ENCODE measurements around the gene HELT. TPM values are rescaled to one million over a fixed set of nuclear protein-coding genes. Genes with fewer than 3 reads are reported as not detected.

Gene HELT
- total RNA-seq, 1 experiment from 2014 or later, result 0.28 TPM

DNA sequence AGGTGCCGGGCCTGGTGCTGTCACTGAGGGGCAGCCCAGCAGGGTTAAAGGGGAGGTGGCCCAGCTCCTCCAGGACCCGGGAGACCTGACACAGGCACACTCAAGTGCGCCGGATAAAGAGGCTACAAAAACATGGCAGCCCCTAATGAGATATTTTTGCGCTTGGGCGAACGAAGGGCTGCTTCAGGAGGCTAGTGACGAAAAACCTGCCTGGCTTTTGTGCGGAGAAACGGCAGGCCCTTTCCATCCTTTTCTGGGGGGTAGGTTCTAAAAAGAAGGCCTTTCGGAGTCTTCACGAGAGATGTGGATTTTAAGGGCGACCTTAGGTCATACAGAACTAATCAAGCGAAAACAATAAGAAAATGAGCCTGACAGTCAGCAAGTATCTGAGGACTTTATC is 35.5 kb downstream of the HELT start:
- H3K36me3 Mint-ChIP-seq, result peaks cover 36% of the 10 kb centered on the region
- ATAC-seq (no peak), DNase-seq (ENCODE audit: low spot score) (no peak)
- peaks cover 34% of the 10 kb centered on the region for H3K9me3 Mint-ChIP-seq
- H3K4me3 Mint-ChIP-seq, result no peak overlapping the region
- ChIA-PET CTCF (interaction anchor here (1.1 to 1.2 kb wide), 2 partner anchors 42 to 81 kb away, joined by 3 read pairs; no protein-coding TSS in a partner anchor), POLR2A (no interaction called here)
- no peak overlapping the region for H3K27ac Mint-ChIP-seq
- TF ChIP-seq ZNF423 (CRISPR knock-in tag; IDR thresholded peaks at IDR 0.05), result no peak
- TF ChIP-seq ZNF232 (CRISPR knock-in tag; IDR thresholded peaks at IDR 0.05), result no peak
- no peak for TF ChIP-seq ZNF138 (CRISPR knock-in tag; conservative IDR thresholded peaks at IDR 0.05)
- no peak for TF ChIP-seq ZNF263 (CRISPR knock-in tag; IDR thresholded peaks at IDR 0.05; ENCODE audit: low read depth)
- TF ChIP-seq ZNF219 (CRISPR knock-in tag; IDR thresholded peaks at IDR 0.05; ENCODE audit: borderline replicate concordance), result no peak
- no peak for TF ChIP-seq TEAD4 (CRISPR knock-in tag; IDR thresholded peaks at IDR 0.05)
- TF ChIP-seq, protein P1, sequence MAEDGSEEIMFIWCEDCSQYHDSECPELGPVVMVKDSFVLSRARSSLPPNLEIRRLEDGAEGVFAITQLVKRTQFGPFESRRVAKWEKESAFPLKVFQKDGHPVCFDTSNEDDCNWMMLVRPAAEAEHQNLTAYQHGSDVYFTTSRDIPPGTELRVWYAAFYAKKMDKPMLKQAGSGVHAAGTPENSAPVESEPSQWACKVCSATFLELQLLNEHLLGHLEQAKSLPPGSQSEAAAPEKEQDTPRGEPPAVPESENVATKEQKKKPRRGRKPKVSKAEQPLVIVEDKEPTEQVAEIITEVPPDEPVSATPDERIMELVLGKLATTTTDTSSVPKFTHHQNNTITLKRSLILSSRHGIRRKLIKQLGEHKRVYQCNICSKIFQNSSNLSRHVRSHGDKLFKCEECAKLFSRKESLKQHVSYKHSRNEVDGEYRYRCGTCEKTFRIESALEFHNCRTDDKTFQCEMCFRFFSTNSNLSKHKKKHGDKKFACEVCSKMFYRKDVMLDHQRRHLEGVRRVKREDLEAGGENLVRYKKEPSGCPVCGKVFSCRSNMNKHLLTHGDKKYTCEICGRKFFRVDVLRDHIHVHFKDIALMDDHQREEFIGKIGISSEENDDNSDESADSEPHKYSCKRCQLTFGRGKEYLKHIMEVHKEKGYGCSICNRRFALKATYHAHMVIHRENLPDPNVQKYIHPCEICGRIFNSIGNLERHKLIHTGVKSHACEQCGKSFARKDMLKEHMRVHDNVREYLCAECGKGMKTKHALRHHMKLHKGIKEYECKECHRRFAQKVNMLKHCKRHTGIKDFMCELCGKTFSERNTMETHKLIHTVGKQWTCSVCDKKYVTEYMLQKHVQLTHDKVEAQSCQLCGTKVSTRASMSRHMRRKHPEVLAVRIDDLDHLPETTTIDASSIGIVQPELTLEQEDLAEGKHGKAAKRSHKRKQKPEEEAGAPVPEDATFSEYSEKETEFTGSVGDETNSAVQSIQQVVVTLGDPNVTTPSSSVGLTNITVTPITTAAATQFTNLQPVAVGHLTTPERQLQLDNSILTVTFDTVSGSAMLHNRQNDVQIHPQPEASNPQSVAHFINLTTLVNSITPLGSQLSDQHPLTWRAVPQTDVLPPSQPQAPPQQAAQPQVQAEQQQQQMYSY (CRISPR knock-in tag; IDR thresholded peaks at IDR 0.05), result no peak
- TF ChIP-seq, protein P2, sequence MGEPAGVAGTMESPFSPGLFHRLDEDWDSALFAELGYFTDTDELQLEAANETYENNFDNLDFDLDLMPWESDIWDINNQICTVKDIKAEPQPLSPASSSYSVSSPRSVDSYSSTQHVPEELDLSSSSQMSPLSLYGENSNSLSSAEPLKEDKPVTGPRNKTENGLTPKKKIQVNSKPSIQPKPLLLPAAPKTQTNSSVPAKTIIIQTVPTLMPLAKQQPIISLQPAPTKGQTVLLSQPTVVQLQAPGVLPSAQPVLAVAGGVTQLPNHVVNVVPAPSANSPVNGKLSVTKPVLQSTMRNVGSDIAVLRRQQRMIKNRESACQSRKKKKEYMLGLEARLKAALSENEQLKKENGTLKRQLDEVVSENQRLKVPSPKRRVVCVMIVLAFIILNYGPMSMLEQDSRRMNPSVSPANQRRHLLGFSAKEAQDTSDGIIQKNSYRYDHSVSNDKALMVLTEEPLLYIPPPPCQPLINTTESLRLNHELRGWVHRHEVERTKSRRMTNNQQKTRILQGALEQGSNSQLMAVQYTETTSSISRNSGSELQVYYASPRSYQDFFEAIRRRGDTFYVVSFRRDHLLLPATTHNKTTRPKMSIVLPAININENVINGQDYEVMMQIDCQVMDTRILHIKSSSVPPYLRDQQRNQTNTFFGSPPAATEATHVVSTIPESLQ (CRISPR knock-in tag; IDR thresholded peaks at IDR 0.05), result no peak
- H3K27me3 Mint-ChIP-seq (ENCODE audit: low read depth), result peaks cover 9% of the 10 kb centered on the region
- H3K4me1 Mint-ChIP-seq, result peaks cover 59% of the 10 kb centered on the region

DNA sequence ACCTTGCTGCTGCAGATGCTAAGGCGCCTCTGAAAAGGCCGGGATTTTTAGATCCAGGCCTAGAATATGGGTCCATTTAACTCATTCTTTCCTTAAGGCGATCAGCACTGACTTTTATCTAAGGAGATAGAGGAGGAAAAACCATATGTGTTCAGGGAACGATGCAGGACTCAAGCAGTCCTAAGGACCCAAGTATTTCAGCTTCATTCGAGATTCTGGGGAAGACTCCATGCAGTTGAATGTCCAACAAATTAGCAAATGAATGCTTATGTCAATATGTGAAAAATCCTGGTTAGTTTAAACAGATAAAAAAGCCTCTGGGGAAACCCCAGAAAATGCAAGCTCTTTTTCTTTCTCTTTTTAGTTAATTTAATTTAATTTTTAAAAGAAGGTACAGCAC is 36.0 kb downstream of the HELT start:
- H3K4me1 Mint-ChIP-seq, result peaks cover 55% of the 10 kb centered on the region
- DNase-seq (ENCODE audit: low spot score) (no peak), ATAC-seq (0 out of 2 replicates have a peak, but pooled peaks have one; percentile 27)
- ChIA-PET POLR2A (no interaction called here), CTCF (interaction anchor here (1.1 to 1.2 kb wide), 2 partner anchors 42 to 80 kb away, joined by 3 read pairs; no protein-coding TSS in a partner anchor)
- H3K36me3 Mint-ChIP-seq, result peaks cover 36% of the 10 kb centered on the region
- no peak overlapping the region for H3K27ac Mint-ChIP-seq
- no peak overlapping the region for H3K4me3 Mint-ChIP-seq
- TF ChIP-seq, protein P3, sequence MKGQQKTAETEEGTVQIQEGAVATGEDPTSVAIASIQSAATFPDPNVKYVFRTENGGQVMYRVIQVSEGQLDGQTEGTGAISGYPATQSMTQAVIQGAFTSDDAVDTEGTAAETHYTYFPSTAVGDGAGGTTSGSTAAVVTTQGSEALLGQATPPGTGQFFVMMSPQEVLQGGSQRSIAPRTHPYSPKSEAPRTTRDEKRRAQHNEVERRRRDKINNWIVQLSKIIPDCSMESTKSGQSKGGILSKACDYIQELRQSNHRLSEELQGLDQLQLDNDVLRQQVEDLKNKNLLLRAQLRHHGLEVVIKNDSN (CRISPR knock-in tag; IDR thresholded peaks at IDR 0.05), result no peak
- TF ChIP-seq, protein P4, sequence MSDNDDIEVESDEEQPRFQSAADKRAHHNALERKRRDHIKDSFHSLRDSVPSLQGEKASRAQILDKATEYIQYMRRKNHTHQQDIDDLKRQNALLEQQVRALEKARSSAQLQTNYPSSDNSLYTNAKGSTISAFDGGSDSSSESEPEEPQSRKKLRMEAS (CRISPR knock-in tag; IDR thresholded peaks at IDR 0.05), result no peak
- TF ChIP-seq MYBL2 (CRISPR knock-in tag; IDR thresholded peaks at IDR 0.05), result no peak
- TF ChIP-seq ZNF263 (CRISPR knock-in tag; IDR thresholded peaks at IDR 0.05; ENCODE audit: low read depth), result no peak
- TF ChIP-seq, protein P5, sequence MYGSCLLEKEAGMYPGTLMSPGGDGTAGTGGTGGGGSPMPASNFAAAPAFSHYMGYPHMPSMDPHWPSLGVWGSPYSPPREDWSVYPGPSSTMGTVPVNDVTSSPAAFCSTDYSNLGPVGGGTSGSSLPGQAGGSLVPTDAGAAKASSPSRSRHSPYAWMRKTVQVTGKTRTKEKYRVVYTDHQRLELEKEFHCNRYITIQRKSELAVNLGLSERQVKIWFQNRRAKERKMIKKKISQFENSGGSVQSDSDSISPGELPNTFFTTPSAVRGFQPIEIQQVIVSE (CRISPR knock-in tag; IDR thresholded peaks at IDR 0.05; ENCODE audit: borderline replicate concordance), result no peak
- no peak for TF ChIP-seq NFYB (CRISPR knock-in tag; conservative IDR thresholded peaks at IDR 0.05; ENCODE audit: low read depth)
- TF ChIP-seq IRF2 (CRISPR knock-in tag; IDR thresholded peaks at IDR 0.05; ENCODE audit: borderline replicate concordance, low read depth), result no peak
- TF ChIP-seq SP1 (CRISPR knock-in tag; conservative IDR thresholded peaks at IDR 0.05), result no peak
- TF ChIP-seq SOX15 (CRISPR knock-in tag; IDR thresholded peaks at IDR 0.05), result no peak
- TF ChIP-seq TP53 (CRISPR knock-in tag; IDR thresholded peaks at IDR 0.05), result no peak
- no peak for TF ChIP-seq ZNF317 (CRISPR knock-in tag; IDR thresholded peaks at IDR 0.05; ENCODE audit: borderline replicate concordance, low read depth)
- TF ChIP-seq SMAD3 (CRISPR knock-in tag; IDR thresholded peaks at IDR 0.05; ENCODE audit: borderline replicate concordance), result no peak
- no peak for TF ChIP-seq NR1H2 (CRISPR knock-in tag; IDR thresholded peaks at IDR 0.05)
- no peak for TF ChIP-seq NR3C1 (CRISPR knock-in tag; conservative IDR thresholded peaks at IDR 0.05; ENCODE audit: low read depth)
- TF ChIP-seq, protein P6, sequence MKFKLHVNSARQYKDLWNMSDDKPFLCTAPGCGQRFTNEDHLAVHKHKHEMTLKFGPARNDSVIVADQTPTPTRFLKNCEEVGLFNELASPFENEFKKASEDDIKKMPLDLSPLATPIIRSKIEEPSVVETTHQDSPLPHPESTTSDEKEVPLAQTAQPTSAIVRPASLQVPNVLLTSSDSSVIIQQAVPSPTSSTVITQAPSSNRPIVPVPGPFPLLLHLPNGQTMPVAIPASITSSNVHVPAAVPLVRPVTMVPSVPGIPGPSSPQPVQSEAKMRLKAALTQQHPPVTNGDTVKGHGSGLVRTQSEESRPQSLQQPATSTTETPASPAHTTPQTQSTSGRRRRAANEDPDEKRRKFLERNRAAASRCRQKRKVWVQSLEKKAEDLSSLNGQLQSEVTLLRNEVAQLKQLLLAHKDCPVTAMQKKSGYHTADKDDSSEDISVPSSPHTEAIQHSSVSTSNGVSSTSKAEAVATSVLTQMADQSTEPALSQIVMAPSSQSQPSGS (CRISPR knock-in tag; IDR thresholded peaks at IDR 0.05; ENCODE audit: borderline replicate concordance, low read depth), result no peak
- TF ChIP-seq RELA (CRISPR knock-in tag; IDR thresholded peaks at IDR 0.05; ENCODE audit: borderline replicate concordance), result no peak
- no peak for TF ChIP-seq FOXK1 (CRISPR knock-in tag; IDR thresholded peaks at IDR 0.05)
- H3K9me3 Mint-ChIP-seq, result peaks cover 30% of the 10 kb centered on the region
- peaks cover 9% of the 10 kb centered on the region for H3K27me3 Mint-ChIP-seq (ENCODE audit: low read depth)
